IMR-90 (cell line): ENCODE results near the gene C5. TPM values are rescaled to one million over a fixed set of nuclear protein-coding genes. Genes with fewer than 3 reads are reported as not detected.

Source experiments
- ATAC-seq: fragments of 200-7000 bp; cut with Tn5 transposase; 2 replicates; pipeline ENCODE4 v1.9.1; 2020; ENCODE audit warnings: low read depth, mild to moderate bottlenecking, moderate library complexity
- BruUV-seq: library from RNA; stranded (reverse); fragments of 400-500 nt; replicated peaks from 2 replicates; lab custom pipeline; 2021; lab: Mats Ljungman, UMichigan
- CTCF ChIA-PET: fragments of 300-600 bp; formaldehyde crosslinking; extraction: SDS; loops from one replicate; lab custom pipeline; 2021; ENCODE audit warnings: antibody characterized with exemption; lab: Yijun Ruan, JAX
- POLR2A ChIA-PET: fragments of 300-600 bp; sonication (Branson Sonifier 250); formaldehyde crosslinking; loops from one replicate; lab custom pipeline; 2022; ENCODE audit warnings: antibody characterized with exemption; ENCODE audit not compliant: unreplicated experiment; lab: Charles Lee
- DNase-seq: peaks from one replicate; pipeline ENCODE4 v3.0.0; 2013
- H2AFZ ChIP-seq: replicated peaks from 2 replicates; pipeline ENCODE3; 2013; ENCODE audit warnings: low read length, mild to moderate bottlenecking; ENCODE audit not compliant: poor library complexity
- H2AK5ac ChIP-seq: 2 replicates; pipeline ENCODE4 v1.6.1; 2013; ENCODE audit warnings: low read depth, low read length, inconsistent platforms
- H2AK9ac ChIP-seq: replicated peaks from 2 replicates; pipeline ENCODE3; 2013; ENCODE audit warnings: mild to moderate bottlenecking, low read depth, low read length, moderate library complexity; ENCODE audit not compliant: poor library complexity
- H2BK120ac ChIP-seq: 2 replicates; pipeline ENCODE4 v1.6.1; 2013; ENCODE audit warnings: low read depth, low read length, inconsistent platforms
- H2BK15ac ChIP-seq: 3 replicates; pipeline ENCODE4 v1.6.1; 2013; ENCODE audit warnings: low read depth, low read length, inconsistent platforms
- H2BK20ac ChIP-seq: 2 replicates; pipeline ENCODE4 v1.6.1; 2013; ENCODE audit warnings: low read depth, mild to moderate bottlenecking, inconsistent platforms, low read length, moderate library complexity
- H2BK5ac ChIP-seq: 2 replicates; pipeline ENCODE4 v1.6.1; 2013; ENCODE audit warnings: mild to moderate bottlenecking, low read depth, low read length, inconsistent platforms; ENCODE audit not compliant: poor library complexity, severe bottlenecking
- H3K14ac ChIP-seq: replicated peaks from 2 replicates; pipeline ENCODE4 v1.6.1; 2013; ENCODE audit warnings: low read depth, low read length, inconsistent platforms
- H3K18ac ChIP-seq: 2 replicates; pipeline ENCODE4 v1.6.1; 2013; ENCODE audit warnings: low read depth, low read length, control low read depth
- H3K23ac ChIP-seq: 2 replicates; pipeline ENCODE4 v1.6.1; 2013; ENCODE audit warnings: low read depth, low read length, inconsistent platforms
- H3K27ac ChIP-seq: 2 replicates; pipeline ENCODE4 v1.5.1; 2013; ENCODE audit warnings: mild to moderate bottlenecking, control low read depth, low read length; ENCODE audit not compliant: insufficient read depth
- H3K27me3 ChIP-seq: 2 replicates; pipeline ENCODE4 v1.6.1; 2013; ENCODE audit warnings: low read length; ENCODE audit not compliant: control insufficient read depth, insufficient read depth
- H3K36me3 ChIP-seq: 2 replicates; pipeline ENCODE4 v1.6.1; 2013; ENCODE audit warnings: low read length, mixed read lengths; ENCODE audit not compliant: control insufficient read depth, insufficient read depth
- H3K4ac ChIP-seq: 2 replicates; pipeline ENCODE4 v1.6.1; 2013; ENCODE audit warnings: low read depth, low read length, inconsistent platforms
- H3K4me1 ChIP-seq: 2 replicates; pipeline ENCODE4 v1.6.1; 2013; ENCODE audit warnings: low read length, mixed read lengths; ENCODE audit not compliant: control insufficient read depth, insufficient read depth
- H3K4me2 ChIP-seq: 2 replicates; pipeline ENCODE4 v1.6.1; 2013; ENCODE audit warnings: low read depth, mild to moderate bottlenecking, control low read depth, low read length, moderate library complexity
- H3K4me3 ChIP-seq: 2 replicates; pipeline ENCODE4 v1.5.1; 2013; ENCODE audit warnings: low read depth, mild to moderate bottlenecking, control low read depth, low read length, moderate library complexity; ENCODE audit not compliant: insufficient read depth
- H3K56ac ChIP-seq: 2 replicates; pipeline ENCODE4 v1.6.1; 2013; ENCODE audit warnings: low read length, inconsistent platforms; ENCODE audit not compliant: insufficient read depth; ENCODE audit errors: extremely low read depth
- H3K79me1 ChIP-seq, 2 experiments: 2 replicates each; pipeline ENCODE4 v1.6.1; 2013; ENCODE audit warnings: low read length in 2 of 2, inconsistent platforms in 1 of 2, low read depth in 1 of 2
- H3K9ac ChIP-seq: 2 replicates; pipeline ENCODE4 v1.6.1; 2013; ENCODE audit warnings: low read depth, low read length, control low read depth
- H3K9me1 ChIP-seq: 2 replicates; pipeline ENCODE4 v1.6.1; 2013; ENCODE audit warnings: low read length, inconsistent platforms; ENCODE audit not compliant: insufficient read depth
- H3K9me3 ChIP-seq: 2 replicates; pipeline ENCODE4 v1.6.1; 2013; ENCODE audit warnings: low read length; ENCODE audit not compliant: control insufficient read depth, insufficient read depth
- H4K20me1 ChIP-seq: 2 replicates; pipeline ENCODE4 v1.6.1; 2013; ENCODE audit warnings: low read length, inconsistent platforms; ENCODE audit not compliant: insufficient read depth
- H4K5ac ChIP-seq: 2 replicates; pipeline ENCODE4 v1.6.1; 2013; ENCODE audit warnings: mild to moderate bottlenecking, low read depth, low read length, control low read depth
- H4K8ac ChIP-seq, 2 experiments: 2 replicates each; pipeline ENCODE4 v1.6.1; 2013; ENCODE audit warnings: low read depth in 2 of 2, low read length in 2 of 2, control low read depth in 1 of 2, inconsistent platforms in 1 of 2
- H4K91ac ChIP-seq: 2 replicates; pipeline ENCODE4 v1.6.1; 2013; ENCODE audit warnings: low read depth, low read length, inconsistent platforms; ENCODE audit not compliant: insufficient read depth
- MXI1 ChIP-seq: IDR thresholded peaks from 2 replicates; pipeline ENCODE4 v1.6.1; 2012; ENCODE audit warnings: low read depth, mild to moderate bottlenecking, low read length, moderate library complexity, borderline replicate concordance
- WGBS, 2 experiments: methylation state at CpG; one replicate each; pipeline versions ENCODE4 v1.1.5 to v1.1.7; 2013; ENCODE audit warnings: missing lambda C conversion rate in 2 of 2; ENCODE audit not compliant: insufficient read length in 1 of 2; ENCODE audit errors: extremely low coverage in 2 of 2; 5-methylcytosine and 5-hydroxymethylcytosine counted together
- dilution Hi-C: fragments of 300-500 bp; cut with HindIII; formaldehyde crosslinking; loops from one replicate; pipeline ENCODE4 v1.14.3; 2018; ENCODE audit warnings: low sequenced_read_pairs; ENCODE audit not compliant: unreplicated experiment
- in situ Hi-C: fragments of 300-500 bp; cut with MboI; formaldehyde crosslinking; loops from 3 replicates; pipeline ENCODE4 v1.14.3; 2019; ENCODE audit warnings: low sequenced_read_pairs, inconsistent platforms, mixed read lengths
- intact Hi-C: fragments of 100-400 bp; cut with micrococcal nuclease; formaldehyde crosslinking; loops from 2 replicates; pipeline ENCODE4 v1.10.0; 2022
- polyA plus RNA-seq, 3 experiments: library from polyadenylated mRNA; depleted of rRNA; stranded (reverse); fragments of >200 nt; gene quantifications; 2 replicates each; pipeline ENCODE4 v1.2.3, GENCODE V29; 2012; ENCODE audit warnings: low replicate concordance in 1 of 3
- total RNA-seq: library from RNA; depleted of rRNA; stranded (reverse); fragments of >200 nt; gene quantifications from 2 replicates; pipeline ENCODE4 v1.2.3, GENCODE V29; 2012

Gene C5
- total and polyA plus RNA-seq, 2 of the 4 experiments (the other 2 are of a cell fraction): 1.5 to 2.3 TPM

GRCh38 chr9:120936764-120937122 lies 113.3 kb downstream of the C5 start:
- H3K56ac ChIP-seq: peak overlapping the region; percentile 86; the same call in 1 of the 2 replicates
- H3K4me1 ChIP-seq: peaks cover 42% of the 10 kb centered on the region
- H4K20me1 ChIP-seq: no peaks in the 10 kb centered on the region
- H2AFZ ChIP-seq: peak overlapping the region; percentile 29
- no peaks in the 10 kb centered on the region for H3K9me3 ChIP-seq
- no peak for DNase-seq
- ChIA-PET CTCF (interaction anchor here (0.6 to 1.3 kb wide), 3 partner anchors 20 to 203 kb away, joined by 3 to 5 read pairs (median 4); no protein-coding TSS in a partner anchor), POLR2A (no interaction called here)
- H3K27ac ChIP-seq: peak overlapping the region; percentile 99; the same call in 1 of the 2 replicates
- peak overlapping the region; percentile 88 for H2BK5ac ChIP-seq
- H3K27me3 ChIP-seq: no peaks in the 10 kb centered on the region
- no peak for ATAC-seq
- H3K9me1 ChIP-seq: peaks cover 19% of the 10 kb centered on the region
- peak overlapping the region; percentile 75 for H3K14ac ChIP-seq
- in situ Hi-C loops: loop anchor here (5.0 kb wide), 1 partner anchor 64 kb away; no protein-coding TSS in a partner anchor
- no CpG with 5 or more reads among the region's 2 CpGs for WGBS, 2 experiments
- H4K5ac ChIP-seq: no peak overlapping the region
- H4K91ac ChIP-seq: peak overlapping the region; percentile 89
- H2AK5ac ChIP-seq: peak overlapping the region; percentile 80; the same call in 1 of the 2 replicates
- H3K23ac ChIP-seq: peak overlapping the region; percentile 73; the same call in 1 of the 2 replicates
- H2AK9ac ChIP-seq: peak overlapping the region; percentile 30
- peak overlapping the region; percentile 93 for H2BK20ac ChIP-seq
- peak overlapping the region; percentile 73; the same call in 1 of the 3 replicates for H2BK15ac ChIP-seq
- no peaks in the 10 kb centered on the region for H3K36me3 ChIP-seq
- H4K8ac ChIP-seq: peak overlapping the region; percentile 59 to 77; a peak in 2 of 4 replicates
- peak overlapping the region; percentile 94 for H3K4ac ChIP-seq
- no TSS peak for BruUV-seq
- dilution Hi-C loops: no loop called here
- H2BK120ac ChIP-seq: peak overlapping the region; percentile 96
- no peak overlapping the region for H3K9ac ChIP-seq
- TF ChIP-seq MXI1: no peak
- no peak overlapping the region for H3K4me2 ChIP-seq
- H3K4me3 ChIP-seq: no peak overlapping the region
- intact Hi-C loops: loop anchor here (1.0 to 5.0 kb wide), 5 partner anchors 59 to 319 kb away; partner anchors contain the start of gene PHF19
- peak overlapping the region; percentile 1; the same call in 1 of the 2 replicates for H3K18ac ChIP-seq
- 0 out of 4 replicates have a peak, but pooled peaks cover 0 to 8% of the 10 kb centered on the region in 2 experiments for H3K79me1 ChIP-seq
